OCI-LY7 (cell line): ENCODE results near the gene GNAL. TPM values are rescaled to one million over a fixed set of nuclear protein-coding genes. Genes with fewer than 3 reads are reported as not detected.

Experiments
- BruUV-seq: library from RNA; stranded (reverse); fragments of 400-500 nt; replicated peaks from 2 replicates; lab custom pipeline; 2021; lab: Mats Ljungman, UMichigan
- CTCF ChIA-PET: fragments of 300-600 bp; sonication (Branson Sonifier 250); formaldehyde crosslinking; loops from one replicate; lab custom pipeline; 2022; ENCODE audit warnings: antibody characterized with exemption; ENCODE audit not compliant: unreplicated experiment; lab: Charles Lee
- POLR2A ChIA-PET: fragments of 300-600 bp; sonication (Branson Sonifier 250); formaldehyde crosslinking; loops from one replicate; lab custom pipeline; 2022; ENCODE audit warnings: antibody characterized with exemption; lab: Charles Lee
- DNase-seq: peaks from one replicate; pipeline ENCODE4 v3.0.0-alpha.2; 2015; ENCODE audit warnings: low spot score
- H2AFZ ChIP-seq: fragments of 200-600 bp; sonication (generic), shearing (Covaris generic); 2 replicates; pipeline ENCODE4 v1.6.1; 2014; ENCODE audit warnings: mild to moderate bottlenecking, antibody characterized with exemption, low read length, moderate library complexity
- H3K27ac ChIP-seq: fragments of 200-600 bp; sonication (generic); 2 replicates; pipeline ENCODE4 v1.5.1; 2014; ENCODE audit warnings: mixed run types, low read depth, mild to moderate bottlenecking, moderate library complexity, low read length, inconsistent platforms; ENCODE audit not compliant: poor library complexity, severe bottlenecking
- H3K36me3 ChIP-seq: fragments of 200-600 bp; sonication (generic); 2 replicates; pipeline ENCODE4 v1.6.1; 2014; ENCODE audit warnings: mild to moderate bottlenecking, antibody characterized with exemption, low read length, moderate library complexity, mixed read lengths; ENCODE audit not compliant: insufficient read depth
- H3K4me1 ChIP-seq: fragments of 200-600 bp; sonication (generic); 2 replicates; pipeline ENCODE4 v1.5.1; 2014; ENCODE audit warnings: mild to moderate bottlenecking, low read length; ENCODE audit not compliant: insufficient read depth, poor library complexity, severe bottlenecking
- H3K4me2 ChIP-seq: fragments of 200-600 bp; sonication (generic); 2 replicates; pipeline ENCODE4 v1.6.1; 2014; ENCODE audit warnings: mild to moderate bottlenecking, low read length
- H3K4me3 ChIP-seq: fragments of 200-600 bp; sonication (generic); 2 replicates; pipeline ENCODE4 v1.5.1; 2014; ENCODE audit warnings: mild to moderate bottlenecking, low read depth, low read length; ENCODE audit not compliant: poor library complexity, severe bottlenecking
- H3K79me2 ChIP-seq: fragments of 200-600 bp; sonication (generic); 2 replicates; pipeline ENCODE4 v1.6.1; 2016; ENCODE audit warnings: low read depth, mild to moderate bottlenecking, low read length, moderate library complexity, mixed read lengths; ENCODE audit not compliant: insufficient read depth
- H3K9me2 ChIP-seq: fragments of 200-600 bp; sonication (generic); 2 replicates; pipeline ENCODE4 v1.6.1; 2016; ENCODE audit warnings: mild to moderate bottlenecking, low read length, mixed read lengths; ENCODE audit not compliant: insufficient read depth
- H3K9me3 ChIP-seq: fragments of 200-600 bp; sonication (generic); 2 replicates; pipeline ENCODE4 v1.6.1; 2014; ENCODE audit warnings: mild to moderate bottlenecking, mixed run types, low read length, mixed read lengths
- H4K20me1 ChIP-seq: fragments of 200-600 bp; sonication (generic); 2 replicates; pipeline ENCODE4 v1.6.1; 2014; ENCODE audit warnings: mild to moderate bottlenecking, antibody characterized with exemption, low read length, moderate library complexity, mixed read lengths; ENCODE audit not compliant: insufficient read depth
- EZH2phosphoT487 ChIP-seq: fragments of 200-600 bp; sonication (generic); IDR thresholded peaks from 2 replicates; pipeline ENCODE4 v1.6.1; 2018; ENCODE audit warnings: low read depth, borderline replicate concordance, mild to moderate bottlenecking, mixed run types, antibody characterized with exemption, low read length, moderate library complexity, mixed read lengths
- intact Hi-C: fragments of 100-400 bp; cut with micrococcal nuclease; formaldehyde crosslinking; loops from one replicate; pipeline ENCODE4 v1.10.0; 2022; ENCODE audit not compliant: unreplicated experiment
- total RNA-seq, 2 experiments: library from RNA; depleted of rRNA in 1 of 2; stranded (reverse); fragments of >200 nt in 1 of 2; shearing (Covaris generic) in 1 of 2; gene quantifications; 2 replicates each; pipeline ENCODE4 v1.2.3, GENCODE V29; 2014 to 2022
- TF ChIP-seq, protein P1 (sequence below): fragments of 200-600 bp; sonication (generic); conservative IDR thresholded peaks from 2 replicates; pipeline ENCODE4 v1.5.1; 2014; ENCODE audit warnings: mild to moderate bottlenecking, antibody characterized with exemption, low read length, moderate library complexity, mixed read lengths

GNAL gene
- total RNA-seq, 2 experiments from 2014 or later = 0.03 to 0.25 TPM

- H3K27ac ChIP-seq = no peak overlapping the region
- no peak overlapping the region for H3K4me2 ChIP-seq
- H3K4me1 ChIP-seq = no peaks in the 10 kb centered on the region
- no peak overlapping the region for H3K4me3 ChIP-seq
- no peak overlapping the region for H2AFZ ChIP-seq
- POLR2A ChIA-PET = no interaction called here
- no peaks in the 10 kb centered on the region for H3K9me2 ChIP-seq
- no peaks in the 10 kb centered on the region for H4K20me1 ChIP-seq
- DNase-seq = no peak
- CTCF ChIA-PET = no interaction called here
- H3K79me2 ChIP-seq = no peaks in the 10 kb centered on the region
- intact Hi-C loops = no loop called here
- H3K36me3 ChIP-seq = no peaks in the 10 kb centered on the region
- no TSS peak for BruUV-seq
- no peaks in the 10 kb centered on the region for H3K9me3 ChIP-seq
- no peak for TF ChIP-seq EZH2phosphoT487
- TF ChIP-seq, protein P1, sequence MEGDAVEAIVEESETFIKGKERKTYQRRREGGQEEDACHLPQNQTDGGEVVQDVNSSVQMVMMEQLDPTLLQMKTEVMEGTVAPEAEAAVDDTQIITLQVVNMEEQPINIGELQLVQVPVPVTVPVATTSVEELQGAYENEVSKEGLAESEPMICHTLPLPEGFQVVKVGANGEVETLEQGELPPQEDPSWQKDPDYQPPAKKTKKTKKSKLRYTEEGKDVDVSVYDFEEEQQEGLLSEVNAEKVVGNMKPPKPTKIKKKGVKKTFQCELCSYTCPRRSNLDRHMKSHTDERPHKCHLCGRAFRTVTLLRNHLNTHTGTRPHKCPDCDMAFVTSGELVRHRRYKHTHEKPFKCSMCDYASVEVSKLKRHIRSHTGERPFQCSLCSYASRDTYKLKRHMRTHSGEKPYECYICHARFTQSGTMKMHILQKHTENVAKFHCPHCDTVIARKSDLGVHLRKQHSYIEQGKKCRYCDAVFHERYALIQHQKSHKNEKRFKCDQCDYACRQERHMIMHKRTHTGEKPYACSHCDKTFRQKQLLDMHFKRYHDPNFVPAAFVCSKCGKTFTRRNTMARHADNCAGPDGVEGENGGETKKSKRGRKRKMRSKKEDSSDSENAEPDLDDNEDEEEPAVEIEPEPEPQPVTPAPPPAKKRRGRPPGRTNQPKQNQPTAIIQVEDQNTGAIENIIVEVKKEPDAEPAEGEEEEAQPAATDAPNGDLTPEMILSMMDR = no peak
These were observed 63.2 kb downstream of the GNAL start for GRCh38 chr18:11752116-11752911.

DNA sequence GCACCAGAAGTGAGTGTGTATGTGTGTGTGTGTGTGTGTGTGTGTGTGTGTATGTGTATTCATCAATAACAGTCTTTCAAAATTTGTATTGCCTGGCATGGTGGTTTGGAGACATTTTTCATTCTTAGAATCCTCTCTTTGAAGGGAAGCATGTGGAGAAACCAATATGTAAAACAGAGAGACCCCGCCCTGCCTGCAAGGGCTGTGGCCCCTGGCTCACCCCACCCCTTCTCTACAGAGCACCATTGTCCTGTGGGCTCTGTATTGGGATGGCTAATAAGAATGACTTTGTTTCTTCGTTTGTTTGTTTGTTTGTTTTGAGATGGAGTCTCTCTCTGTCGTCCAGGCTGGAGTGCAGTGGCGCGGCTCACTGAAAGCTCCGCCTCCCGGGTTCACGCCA is 65.9 kb downstream of the GNAL start:
- no peak for TF ChIP-seq EZH2phosphoT487
- TF ChIP-seq, protein P1 = no peak
- Histone ChIP-seq H3K79me2 (no peaks in the 10 kb centered on the region), H2AFZ (no peak overlapping the region), H3K36me3 (no peaks in the 10 kb centered on the region), H3K4me1 (no peaks in the 10 kb centered on the region), H3K9me3 (no peaks in the 10 kb centered on the region), H3K4me3 (no peak overlapping the region), H3K9me2 (no peaks in the 10 kb centered on the region), H3K27ac (no peak overlapping the region), H3K4me2 (no peak overlapping the region), H4K20me1 (no peaks in the 10 kb centered on the region)
- intact Hi-C loops = no loop called here
- BruUV-seq = no TSS peak
- no peak for DNase-seq
- CTCF ChIA-PET = no interaction called here
- POLR2A ChIA-PET = no interaction called here

- H4K20me1 ChIP-seq = no peaks in the 10 kb centered on the region
- CTCF ChIA-PET = no interaction called here
- no peak overlapping the region for H3K4me3 ChIP-seq
- H3K27ac ChIP-seq = no peak overlapping the region
- POLR2A ChIA-PET = no interaction called here
- no peaks in the 10 kb centered on the region for H3K9me3 ChIP-seq
- BruUV-seq = no TSS peak
- no peaks in the 10 kb centered on the region for H3K9me2 ChIP-seq
- intact Hi-C loops = no loop called here
- no peak overlapping the region for H2AFZ ChIP-seq
- no peaks in the 10 kb centered on the region for H3K79me2 ChIP-seq
- H3K36me3 ChIP-seq = no peaks in the 10 kb centered on the region
- DNase-seq = no peak
- no peak overlapping the region for H3K4me2 ChIP-seq
- no peak for TF ChIP-seq EZH2phosphoT487
- TF ChIP-seq, protein P1 = no peak
- no peaks in the 10 kb centered on the region for H3K4me1 ChIP-seq
These were observed 68.1 kb downstream of the GNAL start for GRCh38 chr18:11757084-11757590.
